Activated T-cell treated with anti-CD3 and anti-CD28 coated beads for 1 hour (primary cell): ENCODE results near the gene MTARC2.

ENCODE experiments used
- DNase-seq: peaks from one replicate; pipeline ENCODE4 v3.0.0-alpha.2; 2020; ENCODE audit warnings: low read depth

The MTARC2 gene

DNA sequence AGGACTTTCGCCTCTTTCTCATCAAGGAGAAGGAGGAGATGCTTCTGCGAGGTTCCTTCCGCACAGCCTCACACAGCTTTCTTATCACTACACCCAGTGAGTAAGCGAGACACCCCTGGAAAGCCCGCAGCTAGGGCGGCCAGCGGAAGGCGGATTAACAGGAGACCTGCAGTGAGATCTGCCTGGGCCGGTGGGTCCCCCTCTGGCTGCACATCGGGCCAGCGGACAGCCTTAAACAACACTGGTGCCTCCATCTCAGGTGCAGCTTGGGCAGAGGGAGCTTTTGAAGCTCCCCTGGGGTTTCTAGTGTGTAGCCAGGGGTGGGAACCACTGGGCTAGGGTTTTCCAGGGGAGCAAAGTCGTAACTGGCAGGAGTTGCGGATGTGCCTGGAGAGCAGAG is 21.1 kb downstream of the MTARC2 start:
- DNase-seq, result no peak

DNA sequence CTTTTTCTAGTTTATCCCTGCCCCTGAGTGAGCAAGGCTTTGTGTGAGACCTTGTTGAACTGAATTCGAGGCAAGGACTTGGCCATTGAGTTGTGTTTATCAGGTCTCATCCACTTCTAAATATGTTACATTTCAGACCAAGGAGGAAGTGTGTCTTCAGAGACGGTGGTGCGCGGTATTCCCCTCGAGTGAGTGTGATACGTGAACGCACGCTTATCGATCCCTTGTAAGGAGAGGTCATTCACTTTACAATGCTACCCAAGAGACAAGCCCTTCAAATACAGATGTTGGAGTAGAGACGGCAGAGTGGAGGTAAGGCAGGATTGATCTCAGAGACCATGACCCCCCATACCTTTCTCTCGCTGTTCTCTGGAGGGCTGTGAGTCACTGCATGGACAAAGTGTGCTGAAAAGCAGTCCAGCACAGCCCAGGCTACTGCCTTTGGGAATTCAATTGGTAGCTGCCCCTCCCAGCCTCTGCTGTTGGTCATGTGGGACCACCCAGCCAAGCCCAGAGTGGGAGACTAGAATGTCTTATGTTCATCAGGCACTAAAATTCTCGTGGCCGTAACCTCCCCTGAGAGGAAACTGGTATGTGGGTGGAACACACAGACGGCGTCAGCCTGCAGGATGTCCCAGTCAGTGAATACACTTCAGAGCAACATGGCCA is 22.3 kb downstream of the MTARC2 start:
- DNase-seq, result no peak

DNA sequence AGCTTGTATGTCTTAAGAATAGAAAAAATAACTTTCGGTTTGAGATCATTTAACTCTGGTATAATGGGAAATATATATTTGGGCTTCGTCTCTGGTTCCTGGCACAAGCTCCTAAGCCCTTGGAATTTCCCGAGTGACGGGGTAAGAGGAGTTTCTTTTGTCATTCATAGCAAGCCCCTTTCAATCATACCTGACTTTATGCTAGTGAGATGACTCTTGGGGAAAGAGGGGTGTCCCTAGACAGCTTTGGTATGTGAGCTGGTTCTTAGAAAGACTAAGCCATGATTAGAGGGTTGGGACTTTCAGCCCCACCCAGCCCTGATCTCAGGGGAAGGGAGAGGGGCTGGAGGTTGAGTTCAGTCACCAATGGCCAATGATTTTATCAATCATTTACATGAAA is 24.7 kb downstream of the MTARC2 start:
- DNase-seq, result no peak

DNA sequence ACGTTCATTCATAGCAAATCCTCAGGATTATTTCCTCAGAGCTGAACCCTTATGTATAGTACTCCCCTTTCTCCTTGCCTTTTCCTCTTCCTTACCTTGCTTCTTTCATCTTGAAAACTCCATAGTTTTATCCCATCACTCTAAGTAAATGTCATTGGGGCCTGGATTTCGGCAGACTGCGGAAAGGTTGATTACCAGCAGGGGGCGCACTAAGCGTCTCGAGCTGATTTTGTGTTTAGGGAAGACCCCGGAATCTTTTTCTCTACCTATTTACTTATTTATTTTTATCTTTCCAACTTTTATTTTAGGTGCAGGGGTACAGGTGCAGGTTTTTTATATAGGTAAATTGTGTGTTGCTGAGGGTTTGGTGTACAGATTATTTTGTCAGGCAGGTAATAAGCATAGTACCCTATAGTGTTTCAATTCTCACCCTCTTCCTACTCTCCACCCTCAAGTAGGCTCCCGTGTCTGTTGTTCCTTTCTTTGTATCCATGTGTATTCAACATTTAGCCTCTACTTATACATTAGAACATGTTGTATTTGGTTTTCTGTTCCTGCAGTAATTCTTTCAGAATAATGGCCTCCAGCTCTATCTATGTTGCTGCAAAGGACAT is 27.2 kb downstream of the MTARC2 start:
- peak; percentile 19 for DNase-seq

DNA sequence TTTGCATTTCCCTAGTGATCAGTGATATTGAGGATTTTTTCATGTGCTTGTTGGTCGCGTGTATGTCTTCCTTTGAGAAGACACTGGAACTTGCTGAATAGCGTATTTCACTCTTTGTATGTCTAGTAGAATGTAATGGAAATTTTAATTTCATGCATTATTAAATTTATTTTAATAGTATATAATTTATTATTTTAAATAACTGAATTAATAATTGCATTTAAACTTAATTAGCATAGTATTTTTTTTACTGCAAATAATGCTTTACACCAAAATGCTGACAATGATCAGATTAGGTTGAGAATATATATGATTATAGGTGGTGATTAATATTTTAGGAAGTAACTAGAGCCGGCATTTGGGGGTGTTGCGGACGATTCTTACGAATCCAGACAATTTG is 28.1 kb downstream of the MTARC2 start:
- no peak for DNase-seq

DNA sequence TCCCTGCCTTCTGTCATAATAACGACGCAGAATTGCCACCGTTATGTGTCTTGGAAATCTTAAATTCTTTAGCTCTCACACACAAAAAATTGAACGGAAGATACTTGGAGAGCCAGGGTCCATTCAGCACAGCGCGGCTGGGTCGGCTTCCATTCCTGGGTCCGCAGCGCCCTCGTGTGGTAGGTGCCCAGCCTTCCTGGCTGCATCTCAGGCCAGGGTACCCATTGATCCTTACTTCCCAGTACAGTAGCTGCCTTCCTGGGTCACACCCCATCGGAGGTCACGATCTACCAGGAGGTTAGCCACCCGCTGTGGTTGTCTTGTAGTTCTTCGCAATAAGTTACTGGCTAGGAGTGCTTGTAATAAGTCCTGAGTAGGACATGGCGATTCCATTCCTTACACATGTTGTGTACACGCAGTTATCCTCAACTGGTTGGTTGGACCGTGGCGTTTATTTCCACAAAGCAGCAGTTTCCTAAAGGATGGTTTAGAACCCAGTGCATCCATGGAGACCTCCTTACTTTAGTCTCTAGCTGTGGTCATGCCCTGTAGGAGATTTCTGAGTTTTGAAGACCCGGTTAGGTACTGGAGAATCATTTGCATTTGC is 28.7 kb downstream of the MTARC2 start:
- peak; percentile 58 for DNase-seq

DNA sequence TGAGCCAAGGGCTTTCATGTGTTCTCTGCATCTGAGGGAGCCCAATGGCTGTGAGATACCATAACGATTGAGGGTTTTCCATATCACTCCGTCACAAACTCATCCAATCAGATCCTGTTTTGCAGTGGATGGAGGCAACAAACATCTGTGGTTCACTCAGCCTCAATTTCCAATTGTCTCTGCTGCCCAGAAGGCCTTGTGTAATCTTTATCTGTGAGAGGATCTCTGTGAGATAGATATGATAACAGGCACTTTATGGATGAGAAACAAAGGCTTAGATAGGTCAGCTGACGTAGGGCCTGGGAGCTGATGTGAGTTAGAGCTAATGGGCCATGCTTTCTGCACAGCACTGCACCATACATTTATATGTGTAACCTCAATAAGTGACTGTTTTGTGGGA is 35.3 kb downstream of the MTARC2 start:
- no peak for DNase-seq

DNA sequence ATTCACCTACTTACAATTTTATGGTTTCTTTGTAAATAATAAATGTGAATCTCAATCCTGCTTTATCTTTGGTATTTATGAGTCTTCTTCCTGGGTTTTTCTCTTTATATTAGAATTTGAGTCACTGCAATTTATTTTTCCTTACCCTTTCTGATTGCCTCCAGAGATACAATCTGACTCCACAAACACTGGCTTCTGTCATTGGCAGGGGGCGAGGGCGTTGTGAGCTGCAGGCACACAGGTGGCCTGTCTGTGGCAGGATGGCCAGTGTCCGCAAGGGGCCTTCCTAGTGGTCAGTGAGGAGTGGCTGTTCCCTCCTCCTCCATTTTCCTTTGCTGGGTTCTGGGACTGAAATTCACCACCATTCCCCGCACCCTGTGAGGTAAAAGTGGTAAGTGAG is 36.6 kb downstream of the MTARC2 start:
- no peak for DNase-seq

DNA sequence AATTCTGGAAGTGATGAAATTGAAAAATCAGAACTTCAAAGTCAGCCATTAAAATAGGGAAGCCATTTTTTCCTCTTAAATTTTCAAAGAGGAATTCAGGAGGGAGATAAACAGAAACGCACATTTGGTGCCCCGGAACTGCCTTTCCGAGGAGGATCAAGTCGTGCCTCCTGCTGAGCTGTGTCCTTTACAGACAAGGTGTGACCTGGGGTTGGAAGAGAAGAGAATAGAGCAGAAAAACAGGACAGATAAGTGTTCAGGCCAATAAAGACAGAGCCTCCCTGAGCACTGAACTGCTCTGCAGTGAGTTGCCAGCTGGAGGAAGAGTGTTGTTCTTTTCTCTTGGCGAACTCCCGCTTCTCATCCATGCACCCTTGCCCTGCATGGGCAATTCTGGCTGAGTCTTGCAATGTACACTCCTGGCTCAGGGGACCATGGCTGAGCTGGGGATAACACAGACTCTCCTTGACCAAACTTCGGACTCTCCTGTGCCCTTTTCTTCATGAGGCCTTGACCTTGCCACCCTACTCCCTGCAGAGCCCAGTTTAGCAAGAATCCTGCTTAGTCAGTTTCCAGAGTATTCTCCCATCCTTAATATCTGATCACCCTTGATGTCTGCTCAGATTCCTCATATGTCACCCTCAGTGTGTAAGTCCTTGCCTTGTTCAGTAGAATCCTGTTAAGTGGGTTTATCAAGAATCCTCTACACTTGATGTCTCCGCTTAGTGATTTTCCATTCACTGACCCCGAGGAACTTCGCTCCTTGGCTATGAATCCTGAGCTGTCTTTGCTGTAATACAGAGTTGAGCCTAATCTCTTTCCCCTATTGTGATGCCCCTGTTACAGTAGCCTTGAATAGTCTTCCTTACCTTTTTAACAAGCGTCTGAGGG is 37.3 kb downstream of the MTARC2 start:
- no peak for DNase-seq

DNA sequence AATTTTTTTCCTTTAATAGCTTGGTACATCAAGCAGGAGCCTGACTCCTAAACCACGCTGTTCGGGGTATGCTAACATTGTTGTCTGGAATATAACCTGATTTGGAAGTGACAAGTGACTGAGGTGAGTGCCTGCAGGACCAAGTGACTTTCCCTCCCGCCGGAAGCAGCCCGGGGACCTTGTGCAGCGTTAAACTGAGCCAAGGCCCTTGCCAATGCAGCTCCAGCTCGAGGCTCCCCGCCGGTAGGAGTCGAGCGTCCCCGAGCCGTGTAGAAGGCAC is 37.9 kb downstream of the MTARC2 start:
- no peak for DNase-seq

DNA sequence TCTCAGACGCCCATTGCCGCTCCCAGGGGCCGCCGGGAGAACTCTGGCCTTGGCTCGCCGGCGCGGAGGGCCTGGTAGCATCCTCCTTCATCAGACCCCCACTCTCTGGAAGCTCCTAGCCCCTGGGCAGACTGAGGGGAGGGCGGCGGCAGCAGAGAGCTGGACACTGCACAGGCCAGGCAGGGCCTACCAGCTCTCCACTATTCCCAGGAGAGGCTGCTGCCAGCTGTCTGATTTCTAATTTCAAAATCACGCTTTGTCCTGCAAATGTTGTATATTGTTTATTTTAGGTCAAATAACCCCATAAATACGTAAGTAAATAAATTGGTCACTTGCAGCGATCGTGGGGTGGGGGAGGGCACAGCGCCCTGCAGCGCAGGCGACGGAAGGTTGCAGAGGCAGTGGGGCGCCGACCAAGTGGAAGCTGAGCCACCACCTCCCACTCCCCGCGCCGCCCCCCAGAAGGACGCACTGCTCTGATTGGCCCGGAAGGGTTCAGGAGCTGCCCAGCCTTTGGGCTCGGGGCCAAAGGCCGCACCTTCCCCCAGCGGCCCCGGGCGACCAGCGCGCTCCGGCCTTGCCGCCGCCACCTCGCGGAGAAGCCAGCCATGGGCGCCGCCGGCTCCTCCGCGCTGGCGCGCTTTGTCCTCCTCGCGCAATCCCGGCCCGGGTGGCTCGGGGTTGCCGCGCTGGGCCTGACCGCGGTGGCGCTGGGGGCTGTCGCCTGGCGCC is 38.4 kb downstream of the MTARC2 start, which contains the start of gene MTARC1:
MTARC1 (plus strand) TSS at position 577 of the 732 bp plus-strand sequence; CDS start at position 609, 32 bp downstream.
- DNase-seq, result no peak

DNA sequence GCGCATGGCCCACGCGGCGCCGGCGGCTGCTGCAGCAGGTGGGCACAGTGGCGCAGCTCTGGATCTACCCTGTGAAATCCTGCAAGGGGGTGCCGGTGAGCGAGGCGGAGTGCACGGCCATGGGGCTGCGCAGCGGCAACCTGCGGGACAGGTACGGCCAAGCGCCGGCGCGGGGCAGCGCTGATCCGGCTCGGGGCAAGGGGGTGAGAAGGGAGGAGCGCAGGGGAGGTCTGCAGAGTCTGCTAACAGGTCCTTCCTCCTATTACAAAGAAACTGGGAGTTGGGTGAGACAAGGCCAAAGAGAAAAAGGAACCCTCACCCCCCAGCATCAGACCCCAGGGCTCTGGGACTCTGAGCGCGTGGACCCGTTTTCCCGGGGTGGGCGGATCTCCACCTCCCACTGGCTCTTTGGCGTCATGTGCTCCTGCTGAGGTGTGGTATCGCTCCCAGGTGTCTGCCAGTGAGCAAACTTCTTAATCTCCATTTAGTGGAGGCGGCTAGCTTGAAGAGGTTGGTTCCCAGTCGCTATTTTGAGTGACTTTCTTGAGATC is 39.0 kb downstream of the MTARC2 start:
- DNase-seq, result no peak

DNA sequence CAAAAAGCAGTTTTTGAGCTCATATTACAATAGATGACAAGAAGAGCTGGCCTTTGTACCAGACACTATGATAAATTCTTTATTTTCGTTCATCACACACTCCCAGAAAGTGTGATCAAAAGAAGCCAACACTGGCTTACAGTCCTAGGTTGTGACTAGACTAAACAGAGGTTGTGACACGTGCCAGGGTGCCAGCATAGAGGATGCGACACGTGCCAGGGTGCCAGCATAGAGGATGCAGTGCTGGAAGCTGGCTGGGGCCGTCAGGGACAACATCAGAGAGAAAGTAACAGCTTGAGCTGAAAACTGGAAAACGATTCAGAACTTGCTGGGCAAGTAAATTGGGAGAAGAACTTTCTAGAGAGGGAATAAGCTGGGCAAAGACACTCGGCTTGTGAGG is 40.8 kb downstream of the MTARC2 start:
- no peak for DNase-seq

DNA sequence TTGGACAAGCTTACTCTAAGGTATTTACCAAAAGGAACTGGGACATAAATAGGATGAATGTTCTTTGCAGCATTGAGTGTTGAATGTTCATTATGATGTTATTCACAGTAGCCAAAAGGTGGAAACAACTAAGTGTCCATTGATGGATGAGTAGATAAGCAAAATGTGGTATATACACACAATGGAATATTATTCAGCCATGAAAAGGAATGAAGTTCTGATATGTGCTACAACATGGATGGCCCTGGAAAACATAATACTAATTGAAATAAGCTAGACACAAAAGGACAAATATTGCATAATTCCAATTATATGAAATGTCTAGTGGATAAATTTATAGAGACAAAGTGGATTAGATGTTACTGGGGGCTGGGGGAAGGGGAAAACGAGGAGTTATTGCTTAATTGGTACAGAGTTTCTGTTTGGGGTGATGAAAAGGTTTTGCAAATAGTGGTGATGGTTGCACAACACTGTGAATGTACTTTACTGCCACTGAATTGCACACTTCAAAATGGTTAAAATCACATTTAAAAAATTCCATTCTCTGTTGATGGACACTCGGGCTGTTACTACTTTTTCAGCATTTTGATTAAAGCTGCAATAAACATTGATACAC is 41.5 kb downstream of the MTARC2 start:
- no peak for DNase-seq

DNA sequence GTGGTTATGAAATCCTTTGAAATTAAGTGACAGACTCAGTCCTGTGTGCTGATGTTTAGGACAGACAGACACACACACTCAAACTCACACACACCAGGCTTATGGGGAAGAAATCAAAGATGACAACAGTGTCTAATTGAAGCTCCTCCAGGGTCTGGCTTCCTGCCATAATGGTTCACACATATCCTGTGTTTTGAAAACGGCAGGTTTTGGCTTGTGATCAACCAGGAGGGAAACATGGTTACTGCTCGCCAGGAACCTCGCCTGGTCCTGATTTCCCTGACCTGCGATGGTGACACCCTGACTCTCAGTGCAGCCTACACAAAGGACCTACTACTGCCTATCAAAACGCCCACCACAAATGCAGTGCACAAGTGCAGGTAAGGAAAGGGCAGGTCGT is 43.2 kb downstream of the MTARC2 start:
- DNase-seq, result no peak

DNA sequence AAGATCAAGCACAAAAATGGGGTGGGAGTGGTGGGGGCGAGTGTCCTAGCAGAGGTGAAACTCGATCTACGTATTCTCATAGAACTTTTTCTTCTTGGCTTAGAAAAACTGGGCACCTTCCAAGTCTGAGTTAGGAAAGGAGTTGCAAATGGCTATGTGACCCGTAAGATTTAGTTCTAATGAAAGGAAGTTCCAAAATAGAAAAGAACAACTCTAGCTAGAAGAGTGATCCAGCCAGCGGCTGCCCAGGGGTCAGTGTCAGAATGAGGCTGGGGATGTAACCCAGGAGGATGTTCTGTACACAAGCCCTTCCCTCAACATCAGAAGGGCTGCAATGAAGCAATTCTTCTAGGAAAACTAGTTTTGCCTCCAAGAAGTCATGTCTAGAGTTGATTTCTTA is 43.8 kb downstream of the MTARC2 start:
- no peak for DNase-seq

DNA sequence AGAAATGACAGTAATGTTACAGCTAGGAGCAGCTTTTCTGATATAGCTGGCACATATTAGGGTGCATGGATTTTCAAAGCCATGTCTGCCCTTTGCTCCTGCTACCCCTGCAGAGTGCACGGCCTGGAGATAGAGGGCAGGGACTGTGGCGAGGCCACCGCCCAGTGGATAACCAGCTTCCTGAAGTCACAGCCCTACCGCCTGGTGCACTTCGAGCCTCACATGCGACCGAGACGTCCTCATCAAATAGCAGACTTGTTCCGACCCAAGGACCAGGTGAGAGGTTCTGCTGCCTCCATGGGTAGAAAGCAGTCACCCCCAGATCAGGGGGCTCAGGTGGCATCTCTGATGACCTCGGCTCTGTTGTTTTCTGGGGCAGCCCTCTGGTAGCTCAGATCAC is 48.4 kb downstream of the MTARC2 start:
- DNase-seq, result no peak

DNA sequence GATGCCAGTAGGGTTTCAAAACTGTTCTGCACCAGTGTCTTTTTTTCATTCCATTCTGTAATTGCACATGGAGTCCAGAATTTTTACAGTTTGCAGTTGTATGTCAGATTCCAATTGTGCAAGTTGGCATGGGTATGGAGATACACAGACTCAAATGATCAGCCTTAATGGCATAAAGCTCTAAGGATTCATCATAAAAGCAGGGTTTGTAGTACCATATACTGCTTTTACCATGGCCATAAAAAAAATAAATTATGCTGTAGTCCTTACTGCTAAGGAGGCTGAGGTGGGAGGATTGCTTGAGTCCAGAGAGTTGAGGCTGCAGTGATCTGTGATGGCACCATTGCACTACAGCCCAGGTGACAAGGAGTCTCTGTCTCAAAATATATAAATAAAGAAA is 48.9 kb downstream of the MTARC2 start:
- no peak for DNase-seq

DNA sequence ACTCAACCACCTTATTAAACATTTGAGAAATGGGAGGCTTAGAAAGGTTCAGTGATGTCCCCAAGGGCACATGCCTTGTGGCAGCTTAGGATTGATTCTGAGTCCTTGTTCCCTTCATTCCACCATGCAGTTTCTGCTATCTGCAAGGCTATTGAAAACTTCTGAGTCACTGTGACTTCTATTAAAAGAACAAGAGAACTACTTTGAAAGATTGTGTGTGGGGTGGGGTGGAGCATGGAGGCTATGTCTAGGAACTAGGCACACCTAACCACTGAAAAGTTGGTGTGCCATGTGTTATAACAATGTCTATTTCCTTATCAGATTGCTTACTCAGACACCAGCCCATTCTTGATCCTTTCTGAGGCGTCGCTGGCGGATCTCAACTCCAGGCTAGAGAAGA is 49.4 kb downstream of the MTARC2 start:
- no peak for DNase-seq

DNA sequence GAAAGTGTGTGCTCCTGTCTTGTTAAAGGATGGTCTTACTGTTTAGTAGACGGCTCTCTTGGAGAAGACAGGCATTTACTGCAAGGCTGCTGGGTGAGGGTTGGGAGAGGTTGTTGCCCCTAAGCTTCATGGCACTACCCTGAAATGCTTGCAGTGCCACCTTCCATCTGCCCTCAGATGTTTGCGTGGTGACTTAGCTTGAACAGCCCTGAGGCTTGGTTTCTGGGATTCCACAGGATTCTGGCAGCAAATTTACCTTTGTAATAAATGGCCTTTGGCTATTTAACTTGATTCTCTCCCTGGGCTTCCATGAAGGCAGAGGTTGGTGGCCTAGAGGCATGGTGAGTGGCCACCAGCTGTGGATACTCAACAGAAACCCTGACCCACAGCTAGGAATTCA is 50.2 kb downstream of the MTARC2 start:
- DNase-seq, result no peak

DNA sequence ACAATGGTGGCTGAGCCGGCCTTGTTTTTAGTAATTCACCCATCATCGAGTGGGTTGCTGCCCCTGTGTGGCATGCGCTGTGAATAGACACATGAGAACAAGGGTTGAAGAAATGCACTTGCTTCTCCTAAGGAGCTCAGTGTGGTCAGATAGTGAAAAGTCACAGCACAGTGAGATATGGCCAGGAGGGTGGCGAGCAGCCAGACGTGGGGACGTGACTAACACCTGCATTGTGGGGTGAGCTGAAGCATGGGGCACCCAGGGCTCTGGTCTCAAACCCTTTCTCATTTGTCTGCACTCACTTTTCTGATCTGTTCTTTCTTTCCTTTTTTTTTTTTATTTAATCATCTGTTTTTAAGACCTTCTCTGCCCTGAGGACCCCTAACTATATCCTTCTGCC is 52.1 kb downstream of the MTARC2 start:
- DNase-seq, result no peak
